A549 (cell line): ENCODE measurements around the gene LRRC8E. TPM values are rescaled to one million over a fixed set of nuclear protein-coding genes. Genes with fewer than 3 reads are reported as not detected.

Experiments
- ATAC-seq, 2 experiments: fragments of 200-7000 bp in 1 of 2; fragments of >200 bp in 1 of 2; cut with Nextera tagmentation in 1 of 2; cut with Tn5 transposase in 1 of 2; 3 replicates each; pipeline versions ENCODE4 v1.8.0 to v1.9.1; 2018 to 2020; ENCODE audit warnings: mild to moderate bottlenecking in 1 of 2, moderate library complexity in 1 of 2
- CTCF ChIA-PET: fragments of 300-600 bp; sonication (Branson Sonifier 250); formaldehyde crosslinking; extraction: SDS; loops from one replicate; lab custom pipeline; 2021; ENCODE audit warnings: antibody characterized with exemption, inconsistent platforms; lab: Yijun Ruan, JAX
- POLR2A ChIA-PET: fragments of 350-600 bp; formaldehyde crosslinking; extraction: SDS; loops from one replicate; lab custom pipeline; 2021; ENCODE audit warnings: antibody characterized with exemption, inconsistent platforms; lab: Yijun Ruan, JAX
- DNase-seq, 2 experiments: peaks; one replicate each; pipeline versions ENCODE4 v3.0.0 to v3.0.0-alpha.2; 2011 to 2016; ENCODE audit warnings: low read depth in 1 of 2, low spot score in 1 of 2
- FAIRE-seq: peaks from 2 replicates; lab custom pipeline; 2011; peaks lifted over from hg19 to GRCh38; lab: Jason Lieb, UNC
- H3K27ac ChIP-seq, 2 experiments: fragments of >200 bp; sonication (Bioruptor Twin); formaldehyde crosslinking; 3 replicates each; pipeline ENCODE4 v1.5.1; 2016 to 2017
- H3K4me1 ChIP-seq: fragments of >200 bp; sonication (Bioruptor Twin); formaldehyde crosslinking; 3 replicates; pipeline ENCODE4 v1.6.1; 2016
- H3K4me2 ChIP-seq: fragments of >200 bp; sonication (Bioruptor Twin); formaldehyde crosslinking; 3 replicates; pipeline ENCODE4 v1.6.1; 2016
- H3K4me3 ChIP-seq: fragments of >200 bp; sonication (Bioruptor Twin); formaldehyde crosslinking; 3 replicates; pipeline ENCODE4 v1.5.1; 2016
- H3K9me3 ChIP-seq: fragments of >200 bp; sonication (Bioruptor Twin); formaldehyde crosslinking; 3 replicates; pipeline ENCODE4 v1.6.1; 2016
- E2F6 ChIP-seq: IDR thresholded peaks from 2 replicates; pipeline ENCODE4 v1.6.1; 2012; ENCODE audit warnings: low read depth, borderline replicate concordance
- EHMT2 ChIP-seq: fragments of 200-600 bp; sonication (generic); IDR thresholded peaks from 2 replicates; pipeline ENCODE4 v1.6.1; 2016; ENCODE audit warnings: antibody characterized with exemption, low read depth, mild to moderate bottlenecking, moderate library complexity
- ELK1 ChIP-seq: fragments of 150-350 bp; IDR thresholded peaks from 2 replicates; pipeline ENCODE4 v1.6.1; 2014; ENCODE audit warnings: low read depth, mild to moderate bottlenecking, low read length
- ESRRA ChIP-seq: fragments of 150-350 bp; IDR thresholded peaks from 2 replicates; pipeline ENCODE4 v1.6.1; 2014; ENCODE audit warnings: mild to moderate bottlenecking, low read length, borderline replicate concordance
- FOSB ChIP-seq: fragments of 250-450 bp; sonication (Bioruptor Pico); IDR thresholded peaks from 2 replicates; pipeline ENCODE4 v1.5.0; 2020; ENCODE audit warnings: mild to moderate bottlenecking, moderate library complexity
- FOSL2 ChIP-seq, 2 experiments: fragments of 450-650 bp in 1 of 2; fragments of >200 bp in 1 of 2; sonication (Bioruptor Twin) in 1 of 2; formaldehyde crosslinking; IDR thresholded peaks; 2 replicates each; pipeline versions ENCODE4 v1.5.0 to v1.6.1; 2016 to 2020; ENCODE audit warnings: mild to moderate bottlenecking in 1 of 2, moderate library complexity in 1 of 2
- GATA3 ChIP-seq: IDR thresholded peaks from 2 replicates; pipeline ENCODE4 v1.6.1; 2012; ENCODE audit warnings: borderline replicate concordance
- HDAC2 ChIP-seq: fragments of 200-600 bp; sonication (generic); IDR thresholded peaks from 2 replicates; pipeline ENCODE4 v1.6.1; 2016
- HEYL ChIP-seq: fragments of 250-450 bp; sonication (Bioruptor Pico); IDR thresholded peaks from 2 replicates; pipeline ENCODE4 v1.8.0; 2021; ENCODE audit warnings: mild to moderate bottlenecking, moderate library complexity
- KDM1A ChIP-seq: fragments of 200-600 bp; sonication (generic); IDR thresholded peaks from 2 replicates; pipeline ENCODE4 v1.6.1; 2016; ENCODE audit warnings: low read depth, mild to moderate bottlenecking
- KDM5A ChIP-seq: fragments of 200-600 bp; sonication (generic); IDR thresholded peaks from 2 replicates; pipeline ENCODE4 v1.6.1; 2016; ENCODE audit warnings: antibody characterized with exemption, mild to moderate bottlenecking
- MAZ ChIP-seq: fragments of 150-350 bp; IDR thresholded peaks from 2 replicates; pipeline ENCODE4 v1.6.1; 2014; ENCODE audit warnings: antibody characterized with exemption, low read depth, low read length, borderline replicate concordance
- MYC ChIP-seq: IDR thresholded peaks from 2 replicates; pipeline ENCODE4 v1.6.1; 2012; ENCODE audit warnings: mild to moderate bottlenecking, inconsistent platforms, low read length, improper control_type of control experiment, borderline replicate concordance
- RAD21 ChIP-seq, 2 experiments: fragments of >200 bp in 1 of 2; sonication (Bioruptor Twin) in 1 of 2; formaldehyde crosslinking in 1 of 2; IDR thresholded peaks in 1 of 2; conservative IDR thresholded peaks in 1 of 2; 2 replicates in 1 of 2; 3 replicates in 1 of 2; pipeline ENCODE4 v1.6.1; 2012 to 2018; ENCODE audit warnings: inconsistent platforms in 1 of 2
- RNF2 ChIP-seq: fragments of 200-600 bp; sonication (generic); IDR thresholded peaks from 2 replicates; pipeline ENCODE4 v1.6.1; 2016; ENCODE audit warnings: low read depth, mild to moderate bottlenecking, antibody characterized with exemption, moderate library complexity, borderline replicate concordance
- SMC3 ChIP-seq: fragments of >200 bp; sonication (Bioruptor Twin); formaldehyde crosslinking; IDR thresholded peaks from 3 replicates; pipeline ENCODE4 v1.6.1; 2018; ENCODE audit warnings: inconsistent platforms
- ZSCAN20 ChIP-seq: fragments of 250-450 bp; sonication (Bioruptor Pico); IDR thresholded peaks from 2 replicates; pipeline ENCODE4 v1.8.0; 2022; ENCODE audit warnings: mild to moderate bottlenecking, moderate library complexity
- WGBS: methylation state at CpG from one replicate; pipeline ENCODE4 v1.1.6; 2017; ENCODE audit errors: missing lambda C conversion rate; 5-methylcytosine and 5-hydroxymethylcytosine counted together
- polyA plus RNA-seq, 4 experiments: library from polyadenylated mRNA; depleted of rRNA in 3 of 4; stranded (reverse); fragments of >200 nt; fragmentation: RNase III in 1 of 4; extraction: RNeasy Plus Mini Kit Qiagen cat#74134 plus additional on column Dnase treatment in 1 of 4; gene quantifications; 2 replicates in 3 of 4; 3 replicates in 1 of 4; pipeline ENCODE4 v1.2.3, GENCODE V29; 2011 to 2017
- TF ChIP-seq, protein P1 (sequence below): fragments of >200 bp; sonication (Bioruptor Twin); formaldehyde crosslinking; IDR thresholded peaks from 2 replicates; pipeline ENCODE4 v1.6.1; 2016
- TF ChIP-seq, protein P2 (sequence below): fragments of 450-650 bp; IDR thresholded peaks from 2 replicates; pipeline ENCODE4 v1.6.1; 2014; ENCODE audit warnings: antibody characterized with exemption
- TF ChIP-seq, protein P3 (sequence below): fragments of 250-450 bp; sonication (Bioruptor Pico); IDR thresholded peaks from 2 replicates; pipeline ENCODE4 v1.5.0; 2020; ENCODE audit warnings: low read depth, mild to moderate bottlenecking, moderate library complexity

Gene LRRC8E
- polyA plus RNA-seq, 2 of the 4 experiments (the other 2 are of a cell fraction): 4.0 to 4.4 TPM

- TF ChIP-seq SMC3: no peak
- TF ChIP-seq E2F6: no peak
- TF ChIP-seq RNF2: no peak
- TF ChIP-seq RAD21 (conservative IDR thresholded peaks at IDR 0.05 in 1 of 2, IDR thresholded peaks at IDR 0.05 in 1 of 2): no peak
- no peak for TF ChIP-seq KDM1A
- TF ChIP-seq EHMT2: no peak
- TF ChIP-seq FOSB (CRISPR knock-in tag): no peak
- no peak for TF ChIP-seq HEYL (CRISPR knock-in tag)
- TF ChIP-seq FOSL2 (IDR thresholded peaks at IDR 0.05): no peak
- no peak for TF ChIP-seq FOSL2 (CRISPR knock-in tag; IDR thresholded peaks at IDR 0.05)
- TF ChIP-seq, protein P1, sequence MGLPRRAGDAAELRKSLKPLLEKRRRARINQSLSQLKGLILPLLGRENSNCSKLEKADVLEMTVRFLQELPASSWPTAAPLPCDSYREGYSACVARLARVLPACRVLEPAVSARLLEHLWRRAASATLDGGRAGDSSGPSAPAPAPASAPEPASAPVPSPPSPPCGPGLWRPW: no peak
- TF ChIP-seq MAZ: no peak
- TF ChIP-seq ELK1: no peak
- no peak for TF ChIP-seq HDAC2
- TF ChIP-seq, protein P2, sequence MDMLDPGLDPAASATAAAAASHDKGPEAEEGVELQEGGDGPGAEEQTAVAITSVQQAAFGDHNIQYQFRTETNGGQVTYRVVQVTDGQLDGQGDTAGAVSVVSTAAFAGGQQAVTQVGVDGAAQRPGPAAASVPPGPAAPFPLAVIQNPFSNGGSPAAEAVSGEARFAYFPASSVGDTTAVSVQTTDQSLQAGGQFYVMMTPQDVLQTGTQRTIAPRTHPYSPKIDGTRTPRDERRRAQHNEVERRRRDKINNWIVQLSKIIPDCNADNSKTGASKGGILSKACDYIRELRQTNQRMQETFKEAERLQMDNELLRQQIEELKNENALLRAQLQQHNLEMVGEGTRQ: no peak
- TF ChIP-seq, protein P3, sequence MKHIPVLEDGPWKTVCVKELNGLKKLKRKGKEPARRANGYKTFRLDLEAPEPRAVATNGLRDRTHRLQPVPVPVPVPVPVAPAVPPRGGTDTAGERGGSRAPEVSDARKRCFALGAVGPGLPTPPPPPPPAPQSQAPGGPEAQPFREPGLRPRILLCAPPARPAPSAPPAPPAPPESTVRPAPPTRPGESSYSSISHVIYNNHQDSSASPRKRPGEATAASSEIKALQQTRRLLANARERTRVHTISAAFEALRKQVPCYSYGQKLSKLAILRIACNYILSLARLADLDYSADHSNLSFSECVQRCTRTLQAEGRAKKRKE (CRISPR knock-in tag): no peak
- no peak for TF ChIP-seq MYC
- no peak for TF ChIP-seq ESRRA
- Histone ChIP-seq H3K4me3 (no peak overlapping the region), H3K9me3 (no peaks in the 10 kb centered on the region), H3K27ac (no peak overlapping the region), H3K4me2 (no peak overlapping the region), H3K4me1 (peaks cover 8% of the 10 kb centered on the region; the same call in 1 of the 3 replicates)
- ATAC-seq (no peak), DNase-seq (no peak), FAIRE-seq (no peak)
- ChIA-PET CTCF (interaction anchor here (0.9 to 7.3 kb wide), 4 partner anchors 10 to 72 kb away, joined by 3 to 56 read pairs (median 4); partner anchors contain the start of gene CTXN1), POLR2A (no interaction called here)
- WGBS: 96% methylated on average over 10 of the region's 13 CpGs
Observed at GRCh38 chr19:7940841-7941240, 52.5 kb downstream of the LRRC8E start.

GRCh38 chr19:7941895-7942596 is 53.7 kb downstream of the LRRC8E start:
- no peak for FAIRE-seq
- ChIA-PET POLR2A (no interaction called here), CTCF (interaction anchor here (0.8 to 7.3 kb wide), 4 partner anchors 11 to 73 kb away, joined by 3 to 56 read pairs (median 4); no protein-coding TSS in a partner anchor)
- Histone ChIP-seq H3K27ac (peak overlapping the region in 1 of 2 experiments; percentile 100; a peak in 3 of 6 replicates), H3K4me2 (peak overlapping the region; percentile 81), H3K9me3 (no peaks in the 10 kb centered on the region), H3K4me1 (peaks cover 8% of the 10 kb centered on the region; the same call in 1 of the 3 replicates), H3K4me3 (peak overlapping the region; percentile 92)
- WGBS: 93% methylated on average over 19 of the region's 19 CpGs
- ATAC-seq: no peak
- TF ChIP-seq ZSCAN20 (no peak), GATA3 (no peak), KDM5A (no peak)
- no peak for DNase-seq
